ENCODE measurements around the gene ATP6V0E1.
"Not testable (repeated sequence)": the region's sequence is repeated elsewhere in the genome, so short reads cannot be mapped to it uniquely, and the experiment has no call there.

Gene ATP6V0E1

GRCh38 chr5:173039188-173039587 lies 55.6 kb downstream of the ATP6V0E1 start:
- no peak for DNase-seq (ENCODE audit: low read depth in 2 of 2)

GRCh38 chr5:173039964-173040363 lies 56.4 kb downstream of the ATP6V0E1 start:
- no peak for DNase-seq (ENCODE audit: low read depth in 2 of 2)

GRCh38 chr5:173041881-173042762 lies 58.6 kb downstream of the ATP6V0E1 start:
- no peak for DNase-seq (ENCODE audit: low read depth in 2 of 2)

GRCh38 chr5:173042763-173043107 lies 59.2 kb downstream of the ATP6V0E1 start:
- no peak for DNase-seq (ENCODE audit: low read depth in 2 of 2)

- DNase-seq (ENCODE audit: low read depth in 2 of 2) = no peak
Observed at GRCh38 chr5:173045474-173045873, 61.9 kb downstream of the ATP6V0E1 start.

- not testable (repeated sequence) for DNase-seq (ENCODE audit: low read depth in 2 of 2)
Observed at GRCh38 chr5:173047096-173047837, 63.7 kb downstream of the ATP6V0E1 start.

GRCh38 chr5:173047838-173048105 lies 64.2 kb downstream of the ATP6V0E1 start:
- DNase-seq (ENCODE audit: low read depth in 2 of 2) = no peak

- DNase-seq (ENCODE audit: low read depth in 2 of 2) = no peak
Observed at GRCh38 chr5:173050791-173051190, 67.2 kb downstream of the ATP6V0E1 start.

- DNase-seq (ENCODE audit: low read depth in 2 of 2) = no peak
Observed at GRCh38 chr5:173051746-173052145, 68.2 kb downstream of the ATP6V0E1 start.

- DNase-seq (ENCODE audit: low read depth in 2 of 2) = no peak
Observed at GRCh38 chr5:173053041-173053440, 69.5 kb downstream of the ATP6V0E1 start.

- no peak for DNase-seq (ENCODE audit: low read depth in 2 of 2)
Observed at GRCh38 chr5:173055042-173055721, 71.6 kb downstream of the ATP6V0E1 start.

- DNase-seq (ENCODE audit: low read depth in 2 of 2) = no peak
Observed at GRCh38 chr5:173055722-173055982, 72.1 kb downstream of the ATP6V0E1 start.

- peak; percentile 98 for DNase-seq (ENCODE audit: low read depth in 2 of 2)
Observed at GRCh38 chr5:173055983-173056782, 72.6 kb downstream of the ATP6V0E1 start, which contains the start of gene CREBRF. CREBRF (plus strand) TSS chr5:173056352; CDS start chr5:173080776, 24,424 bp downstream.

- DNase-seq (ENCODE audit: low read depth in 2 of 2) = no peak
Observed at GRCh38 chr5:173056783-173057061, 73.2 kb downstream of the ATP6V0E1 start.

GRCh38 chr5:173057062-173057924 lies 73.7 kb downstream of the ATP6V0E1 start:
- peak; percentile 98 to 99 for DNase-seq (ENCODE audit: low read depth in 2 of 2)

GRCh38 chr5:173062141-173062540 lies 78.6 kb downstream of the ATP6V0E1 start:
- no peak for DNase-seq (ENCODE audit: low read depth in 2 of 2)

GRCh38 chr5:173065155-173065554 lies 81.6 kb downstream of the ATP6V0E1 start:
- DNase-seq (ENCODE audit: low read depth in 2 of 2) = no peak

GRCh38 chr5:173069671-173070070 lies 86.1 kb downstream of the ATP6V0E1 start:
- no peak for DNase-seq (ENCODE audit: low read depth in 2 of 2)

- no peak for DNase-seq (ENCODE audit: low read depth in 2 of 2)
Observed at GRCh38 chr5:173075137-173075843, 91.7 kb downstream of the ATP6V0E1 start.

GRCh38 chr5:173075970-173076369 lies 92.4 kb downstream of the ATP6V0E1 start:
- no peak for DNase-seq (ENCODE audit: low read depth in 2 of 2)

- not testable (repeated sequence) for DNase-seq (ENCODE audit: low read depth in 2 of 2)
Observed at GRCh38 chr5:173076471-173076870, 92.9 kb downstream of the ATP6V0E1 start.

All from stimulated activated CD8-positive, alpha-beta memory T cell treated with anti-CD3 and anti-CD28 coated beads, Interleukin-15, amount 100 ng/mL, for 48 hours (primary cell).